SK-N-SH treated with all-trans-retinoic acid at 6 μM for 48 hours (cell line): ENCODE data around the gene MT1H.
"Not testable (repeated sequence)": the region's sequence is repeated elsewhere in the genome, so short reads cannot be mapped to it uniquely, and the experiment has no call there.

Source experiments
- ATAC-seq: fragments of 200-7000 bp; cut with Tn5 transposase; 3 replicates; pipeline ENCODE4 v1.9.1; 2020; ENCODE audit warnings: mild to moderate bottlenecking, moderate library complexity
- ARNTL ChIP-seq: fragments of 450-650 bp; formaldehyde crosslinking; IDR thresholded peaks from 2 replicates; pipeline ENCODE4 v1.5.0; 2020; ENCODE audit warnings: low read depth, mild to moderate bottlenecking, moderate library complexity, borderline replicate concordance
- BACH2 ChIP-seq: fragments of 250-450 bp; sonication (Bioruptor Pico); IDR thresholded peaks from 2 replicates; pipeline ENCODE4 v1.9.0; 2021; ENCODE audit warnings: mild to moderate bottlenecking, borderline replicate concordance
- CSDC2 ChIP-seq: fragments of 250-450 bp; sonication (Bioruptor Pico); IDR thresholded peaks from 2 replicates; pipeline ENCODE4 v1.5.0; 2020; ENCODE audit warnings: mild to moderate bottlenecking, moderate library complexity
- ESRRG ChIP-seq: fragments of 250-450 bp; sonication (Bioruptor Pico); IDR thresholded peaks from 2 replicates; pipeline ENCODE4 v1.6.1; 2021; ENCODE audit warnings: mild to moderate bottlenecking
- ISL1 ChIP-seq: fragments of 250-450 bp; sonication (Bioruptor Pico); IDR thresholded peaks from 2 replicates; pipeline ENCODE4 v2.1.2; 2022; ENCODE audit warnings: mild to moderate bottlenecking, moderate library complexity
- OSR1 ChIP-seq: fragments of 250-450 bp; sonication (Bioruptor Pico); IDR thresholded peaks from 2 replicates; pipeline ENCODE4 v1.8.0; 2022; ENCODE audit warnings: moderate library complexity, mild to moderate bottlenecking, inconsistent platforms
- PPARA ChIP-seq: fragments of 250-450 bp; sonication (Bioruptor Pico); IDR thresholded peaks from 2 replicates; pipeline ENCODE4 v1.5.0; 2020; ENCODE audit warnings: mild to moderate bottlenecking, borderline replicate concordance
- RARB ChIP-seq: fragments of 250-450 bp; sonication (Bioruptor Pico); IDR thresholded peaks from 2 replicates; pipeline ENCODE4 v1.8.0; 2021; ENCODE audit warnings: mild to moderate bottlenecking, moderate library complexity
- SNAI2 ChIP-seq: fragments of 250-450 bp; sonication (Bioruptor Pico); IDR thresholded peaks from 2 replicates; pipeline ENCODE4 v1.5.0; 2020; ENCODE audit warnings: mild to moderate bottlenecking, moderate library complexity
- TCF4 ChIP-seq: fragments of 250-450 bp; sonication (Bioruptor Pico); IDR thresholded peaks from 2 replicates; pipeline ENCODE4 v1.8.0; 2021; ENCODE audit warnings: mild to moderate bottlenecking, moderate library complexity, borderline replicate concordance
- TOX ChIP-seq: fragments of 250-450 bp; sonication (Bioruptor Pico); IDR thresholded peaks from 2 replicates; pipeline ENCODE4 v1.8.0; 2021; ENCODE audit warnings: mild to moderate bottlenecking, moderate library complexity, borderline replicate concordance
- ZC3H10 ChIP-seq: fragments of 250-450 bp; sonication (Bioruptor Pico); IDR thresholded peaks from 2 replicates; pipeline ENCODE4 v1.5.1; 2021; ENCODE audit warnings: mild to moderate bottlenecking, moderate library complexity
- ZFP3 ChIP-seq: fragments of 250-450 bp; sonication (Bioruptor Pico); IDR thresholded peaks from 2 replicates; pipeline ENCODE4 v1.5.0; 2020; ENCODE audit warnings: mild to moderate bottlenecking, moderate library complexity
- ZFP30 ChIP-seq: fragments of 450-650 bp; formaldehyde crosslinking; IDR thresholded peaks from 2 replicates; pipeline ENCODE4 v1.5.0; 2022; ENCODE audit warnings: mild to moderate bottlenecking, moderate library complexity
- ZNF565 ChIP-seq: fragments of 450-650 bp; formaldehyde crosslinking; conservative IDR thresholded peaks from 2 replicates; pipeline ENCODE4 v1.5.0; 2020; ENCODE audit warnings: low read depth, mild to moderate bottlenecking, moderate library complexity
- ZNF70 ChIP-seq: fragments of 450-650 bp; formaldehyde crosslinking; IDR thresholded peaks from 2 replicates; pipeline ENCODE4 v1.5.0; 2020; ENCODE audit warnings: mild to moderate bottlenecking, moderate library complexity
- ZNF8 ChIP-seq: fragments of 450-650 bp; formaldehyde crosslinking; IDR thresholded peaks from 2 replicates; pipeline ENCODE4 v1.5.0; 2020; ENCODE audit warnings: mild to moderate bottlenecking, moderate library complexity
- TF ChIP-seq, protein P1 (sequence below): fragments of 250-450 bp; sonication (Bioruptor Pico); IDR thresholded peaks from 2 replicates; pipeline ENCODE4 v1.5.0; 2020; ENCODE audit warnings: mild to moderate bottlenecking, moderate library complexity
- TF ChIP-seq, protein P2 (sequence below): fragments of 250-450 bp; sonication (Bioruptor Pico); IDR thresholded peaks from 2 replicates; pipeline ENCODE4 v1.8.0; 2020; ENCODE audit warnings: mild to moderate bottlenecking, moderate library complexity, borderline replicate concordance

The MT1H gene

DNA sequence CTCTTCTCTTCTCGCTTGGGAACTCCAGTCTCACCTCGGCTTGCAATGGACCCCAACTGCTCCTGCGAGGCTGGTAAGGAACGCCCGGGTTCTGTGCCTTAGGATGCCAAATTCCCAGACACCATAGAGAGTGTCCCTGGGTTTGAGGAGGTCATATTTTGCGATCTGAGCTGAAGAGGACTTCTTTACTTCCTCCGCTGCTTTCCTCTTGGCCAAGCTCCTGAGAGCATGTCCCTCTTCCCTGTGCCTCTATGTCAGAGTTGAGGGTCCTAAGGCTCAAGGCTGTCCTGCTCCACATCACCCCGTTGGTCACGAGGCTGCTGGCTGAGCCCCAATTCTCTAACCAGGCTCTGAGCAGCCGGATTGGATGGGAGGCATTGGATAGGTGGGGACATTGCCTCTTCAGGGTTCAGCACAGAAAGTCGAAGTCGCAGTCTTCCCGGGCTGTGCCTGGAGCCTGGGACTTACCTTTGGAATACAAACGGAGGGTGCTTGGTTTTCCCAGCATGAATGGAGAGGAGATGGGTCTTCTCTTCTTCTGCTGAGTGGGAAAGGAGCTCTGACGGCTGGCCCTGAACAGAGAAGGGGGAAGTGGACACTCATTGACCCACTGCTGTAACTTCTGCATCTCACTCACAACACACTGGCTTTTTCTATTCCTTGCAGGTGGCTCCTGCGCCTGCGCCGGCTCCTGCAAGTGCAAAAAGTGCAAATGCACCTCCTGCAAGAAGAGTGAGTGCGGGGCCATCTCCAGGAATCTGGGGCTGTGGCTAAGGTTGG is 416 bp downstream of the MT1H start:
- TF ChIP-seq ISL1 (CRISPR knock-in tag) (no peak), BACH2 (CRISPR knock-in tag) (no peak), ZNF565 (CRISPR knock-in tag) (no peak), ESRRG (CRISPR knock-in tag) (no peak), PPARA (CRISPR knock-in tag) (no peak), ZNF70 (CRISPR knock-in tag) (no peak), ZFP30 (CRISPR knock-in tag) (no peak), TOX (CRISPR knock-in tag) (no peak), SNAI2 (CRISPR knock-in tag) (no peak)
- TF ChIP-seq, protein P1, sequence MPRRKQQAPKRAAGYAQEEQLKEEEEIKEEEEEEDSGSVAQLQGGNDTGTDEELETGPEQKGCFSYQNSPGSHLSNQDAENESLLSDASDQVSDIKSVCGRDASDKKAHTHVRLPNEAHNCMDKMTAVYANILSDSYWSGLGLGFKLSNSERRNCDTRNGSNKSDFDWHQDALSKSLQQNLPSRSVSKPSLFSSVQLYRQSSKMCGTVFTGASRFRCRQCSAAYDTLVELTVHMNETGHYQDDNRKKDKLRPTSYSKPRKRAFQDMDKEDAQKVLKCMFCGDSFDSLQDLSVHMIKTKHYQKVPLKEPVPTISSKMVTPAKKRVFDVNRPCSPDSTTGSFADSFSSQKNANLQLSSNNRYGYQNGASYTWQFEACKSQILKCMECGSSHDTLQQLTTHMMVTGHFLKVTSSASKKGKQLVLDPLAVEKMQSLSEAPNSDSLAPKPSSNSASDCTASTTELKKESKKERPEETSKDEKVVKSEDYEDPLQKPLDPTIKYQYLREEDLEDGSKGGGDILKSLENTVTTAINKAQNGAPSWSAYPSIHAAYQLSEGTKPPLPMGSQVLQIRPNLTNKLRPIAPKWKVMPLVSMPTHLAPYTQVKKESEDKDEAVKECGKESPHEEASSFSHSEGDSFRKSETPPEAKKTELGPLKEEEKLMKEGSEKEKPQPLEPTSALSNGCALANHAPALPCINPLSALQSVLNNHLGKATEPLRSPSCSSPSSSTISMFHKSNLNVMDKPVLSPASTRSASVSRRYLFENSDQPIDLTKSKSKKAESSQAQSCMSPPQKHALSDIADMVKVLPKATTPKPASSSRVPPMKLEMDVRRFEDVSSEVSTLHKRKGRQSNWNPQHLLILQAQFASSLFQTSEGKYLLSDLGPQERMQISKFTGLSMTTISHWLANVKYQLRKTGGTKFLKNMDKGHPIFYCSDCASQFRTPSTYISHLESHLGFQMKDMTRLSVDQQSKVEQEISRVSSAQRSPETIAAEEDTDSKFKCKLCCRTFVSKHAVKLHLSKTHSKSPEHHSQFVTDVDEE (CRISPR knock-in tag): no peak
- no peak for ATAC-seq

DNA sequence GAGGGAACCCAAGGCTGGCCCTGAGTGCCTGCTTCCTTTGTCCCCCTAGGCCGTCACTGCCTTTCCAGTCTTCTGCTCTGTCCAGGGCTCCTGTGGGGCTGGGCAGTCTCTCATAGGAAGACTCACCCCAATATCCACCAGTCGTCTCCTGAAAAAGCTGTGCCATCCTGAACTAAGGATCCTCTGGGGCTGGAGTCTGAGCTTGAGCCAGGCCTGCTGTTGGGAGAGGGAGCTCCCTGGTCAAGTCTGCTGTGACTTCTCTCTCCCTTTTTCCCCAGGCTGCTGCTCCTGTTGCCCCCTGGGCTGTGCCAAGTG is 963 bp downstream of the MT1H start:
- TF ChIP-seq, protein P1 (CRISPR knock-in tag): no peak
- TF ChIP-seq BACH2 (CRISPR knock-in tag) (no peak), RARB (CRISPR knock-in tag) (no peak), PPARA (CRISPR knock-in tag) (no peak), ARNTL (CRISPR knock-in tag) (no peak), SNAI2 (CRISPR knock-in tag) (no peak), ZFP3 (CRISPR knock-in tag) (no peak), ZNF565 (CRISPR knock-in tag) (no peak), ZNF8 (CRISPR knock-in tag) (no peak)
- TF ChIP-seq, protein P2, sequence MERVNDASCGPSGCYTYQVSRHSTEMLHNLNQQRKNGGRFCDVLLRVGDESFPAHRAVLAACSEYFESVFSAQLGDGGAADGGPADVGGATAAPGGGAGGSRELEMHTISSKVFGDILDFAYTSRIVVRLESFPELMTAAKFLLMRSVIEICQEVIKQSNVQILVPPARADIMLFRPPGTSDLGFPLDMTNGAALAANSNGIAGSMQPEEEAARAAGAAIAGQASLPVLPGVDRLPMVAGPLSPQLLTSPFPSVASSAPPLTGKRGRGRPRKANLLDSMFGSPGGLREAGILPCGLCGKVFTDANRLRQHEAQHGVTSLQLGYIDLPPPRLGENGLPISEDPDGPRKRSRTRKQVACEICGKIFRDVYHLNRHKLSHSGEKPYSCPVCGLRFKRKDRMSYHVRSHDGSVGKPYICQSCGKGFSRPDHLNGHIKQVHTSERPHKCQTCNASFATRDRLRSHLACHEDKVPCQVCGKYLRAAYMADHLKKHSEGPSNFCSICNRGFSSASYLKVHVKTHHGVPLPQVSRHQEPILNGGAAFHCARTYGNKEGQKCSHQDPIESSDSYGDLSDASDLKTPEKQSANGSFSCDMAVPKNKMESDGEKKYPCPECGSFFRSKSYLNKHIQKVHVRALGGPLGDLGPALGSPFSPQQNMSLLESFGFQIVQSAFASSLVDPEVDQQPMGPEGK (CRISPR knock-in tag): no peak
- no peak for ATAC-seq

DNA sequence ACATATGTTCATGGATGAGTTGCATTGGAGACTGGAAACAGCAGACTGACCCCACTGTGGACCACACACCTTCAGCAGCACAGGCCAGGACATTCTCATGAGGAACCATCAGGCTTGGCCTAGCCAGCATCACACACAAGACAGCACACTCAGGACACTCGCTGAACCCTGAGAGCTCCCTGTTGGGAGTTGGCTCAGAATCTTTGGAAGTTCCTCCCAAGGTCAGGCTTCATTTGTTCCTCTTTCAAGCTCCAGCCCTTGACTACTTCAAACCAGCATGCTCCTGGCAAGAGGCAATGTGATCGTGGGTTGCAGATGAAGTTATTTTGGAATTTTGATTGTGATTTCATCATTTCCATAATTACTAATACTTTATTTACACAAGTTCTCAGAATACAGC is 2.1 kb downstream of the MT1H start:
- not testable (repeated sequence) for ATAC-seq

DNA sequence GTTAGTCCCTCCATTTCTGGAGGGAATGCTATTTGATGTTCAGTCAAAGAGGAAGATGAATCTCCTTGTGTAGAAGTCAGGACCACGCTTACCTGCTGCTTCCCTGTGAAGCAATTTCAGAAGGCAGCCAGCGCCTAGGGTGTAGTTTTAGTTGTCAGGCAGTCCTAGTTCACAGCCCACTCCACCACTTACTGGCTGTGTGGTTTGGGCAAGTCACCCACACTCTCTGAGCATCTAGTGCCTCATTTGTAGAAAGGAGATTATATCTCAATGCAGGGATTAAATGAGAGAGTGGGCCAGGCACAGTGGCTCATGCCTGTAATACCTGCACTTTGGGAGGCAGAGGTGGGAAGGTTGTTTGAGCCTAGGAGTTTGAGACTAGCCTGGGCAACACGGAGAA is 2.6 kb downstream of the MT1H start:
- not testable (repeated sequence) for ATAC-seq

DNA sequence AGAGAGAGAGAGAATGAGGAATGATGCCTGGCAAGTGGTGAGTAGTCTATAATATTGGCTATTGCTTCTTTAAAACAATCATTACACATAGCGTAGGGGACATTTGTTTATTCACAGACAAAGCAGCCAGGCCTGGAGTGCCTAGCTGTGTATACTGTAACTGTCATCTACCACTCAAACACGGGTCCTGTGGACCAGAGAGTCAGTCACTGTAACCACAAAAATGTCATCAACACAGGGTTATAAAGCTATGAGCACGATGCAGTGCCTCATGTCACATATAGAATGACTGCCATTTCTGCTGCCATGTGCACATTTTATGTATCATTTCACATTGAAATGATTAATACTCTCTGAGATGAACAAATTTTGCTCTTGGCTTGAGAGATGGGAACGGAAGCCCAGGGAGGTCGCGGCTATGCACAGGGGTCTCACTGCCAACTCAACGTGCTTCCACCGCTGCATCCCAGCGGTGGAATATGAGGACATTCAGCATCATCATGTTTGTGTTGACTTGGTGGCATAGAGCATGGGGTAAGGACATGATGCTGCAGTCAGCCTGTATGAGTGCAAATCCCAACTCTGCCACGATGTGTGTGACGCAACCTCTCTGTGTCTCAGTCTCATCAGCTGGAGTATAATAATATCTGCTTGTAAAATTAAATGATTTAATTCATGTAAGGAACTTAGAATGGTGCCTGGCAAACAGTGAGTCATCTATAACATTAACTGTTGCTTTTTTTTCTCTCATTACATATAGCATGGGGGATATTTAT is 3.3 kb downstream of the MT1H start:
- ATAC-seq: no peak
- TF ChIP-seq ZFP30 (CRISPR knock-in tag): no peak
- TF ChIP-seq, protein P2 (CRISPR knock-in tag): no peak
- TF ChIP-seq OSR1 (CRISPR knock-in tag): no peak
- no peak for TF ChIP-seq ESRRG (CRISPR knock-in tag)
- no peak for TF ChIP-seq RARB (CRISPR knock-in tag)
- no peak for TF ChIP-seq PPARA (CRISPR knock-in tag)
- no peak for TF ChIP-seq CSDC2 (CRISPR knock-in tag)
- no peak for TF ChIP-seq BACH2 (CRISPR knock-in tag)
- TF ChIP-seq TCF4: no peak
- no peak for TF ChIP-seq ZC3H10
- TF ChIP-seq ZNF565 (CRISPR knock-in tag): no peak
- TF ChIP-seq ARNTL (CRISPR knock-in tag): no peak
- TF ChIP-seq, protein P1 (CRISPR knock-in tag): no peak
- no peak for TF ChIP-seq ZFP3 (CRISPR knock-in tag)
